HT-29 (cell line): ENCODE results near the gene ALKBH2. TPM values are rescaled to one million over a fixed set of nuclear protein-coding genes. Genes with fewer than 3 reads are reported as not detected.

Experiments used
- DNase-seq: peaks from one replicate; pipeline ENCODE4 v3.0.0-alpha.2; 2015; ENCODE audit warnings: low spot score
- total RNA-seq: library from RNA; depleted of rRNA; stranded (reverse); fragments of >200 nt; shearing (Covaris generic); gene quantifications from 2 replicates; pipeline ENCODE4 v1.2.3, GENCODE V29; 2014

The ALKBH2 gene
- total RNA-seq, 1 experiment from 2014 or later: 44.7 TPM

- no peak for DNase-seq
Measured at GRCh38 chr12:109114644-109115043, 21.4 kb upstream of the ALKBH2 start.

GRCh38 chr12:109113661-109114321 lies 20.5 kb upstream of the ALKBH2 start:
- DNase-seq: no peak

GRCh38 chr12:109112720-109113465 lies 19.6 kb upstream of the ALKBH2 start:
- DNase-seq: no peak

- peak; percentile 74 for DNase-seq
Measured at GRCh38 chr12:109110988-109111495, 17.8 kb upstream of the ALKBH2 start.

GRCh38 chr12:109109746-109110350 lies 16.6 kb upstream of the ALKBH2 start:
- no peak for DNase-seq

- DNase-seq: no peak
Measured at GRCh38 chr12:109105176-109105575, 11.9 kb upstream of the ALKBH2 start.

GRCh38 chr12:109102491-109102890 lies 9.2 kb upstream of the ALKBH2 start:
- no peak for DNase-seq

- DNase-seq: no peak
Measured at GRCh38 chr12:109100741-109101140, 7.5 kb upstream of the ALKBH2 start.

- no peak for DNase-seq
Measured at GRCh38 chr12:109099431-109100020, 6.3 kb upstream of the ALKBH2 start.

GRCh38 chr12:109098651-109099050 lies 5.4 kb upstream of the ALKBH2 start:
- peak; percentile 18 for DNase-seq

GRCh38 chr12:109098183-109098604 lies 4.9 kb upstream of the ALKBH2 start:
- peak; percentile 47 for DNase-seq

GRCh38 chr12:109097435-109098182 lies 4.3 kb upstream of the ALKBH2 start, which contains the start of gene UNG:
Gene UNG, plus strand, starts transcription at chr12:109097597. Its CDS starts 83 bp downstream, at chr12:109097680.
- DNase-seq: peak; percentile 95

GRCh38 chr12:109097140-109097434 lies 3.8 kb upstream of the ALKBH2 start:
- DNase-seq: no peak

- DNase-seq: no peak
Measured at GRCh38 chr12:109092497-109093021, 713 bp downstream of the ALKBH2 start.

- no peak for DNase-seq
Measured at GRCh38 chr12:109089683-109090082, 3.6 kb downstream of the ALKBH2 start.

GRCh38 chr12:109088818-109089217 lies 4.5 kb downstream of the ALKBH2 start:
- no peak for DNase-seq

- DNase-seq: no peak
Measured at GRCh38 chr12:109087250-109087649, 6.0 kb downstream of the ALKBH2 start.

- no peak for DNase-seq
Measured at GRCh38 chr12:109085590-109085989, 7.7 kb downstream of the ALKBH2 start.

- DNase-seq: no peak
Measured at GRCh38 chr12:109084425-109084824, 8.8 kb downstream of the ALKBH2 start.

- no peak for DNase-seq
Measured at GRCh38 chr12:109082751-109083150, 10.5 kb downstream of the ALKBH2 start.

- DNase-seq: no peak
Measured at GRCh38 chr12:109074866-109075265, 18.4 kb downstream of the ALKBH2 start.
